ENCODE results near the gene EPM2A. TPM values are rescaled to one million over a fixed set of nuclear protein-coding genes. Genes with fewer than 3 reads are reported as not detected.
A peak's percentile ranks its signal among the peaks of the same experiment; 100 is the strongest.

The EPM2A gene
- total RNA-seq, 1 experiment from 2014 or later: 5.7 TPM

DNA sequence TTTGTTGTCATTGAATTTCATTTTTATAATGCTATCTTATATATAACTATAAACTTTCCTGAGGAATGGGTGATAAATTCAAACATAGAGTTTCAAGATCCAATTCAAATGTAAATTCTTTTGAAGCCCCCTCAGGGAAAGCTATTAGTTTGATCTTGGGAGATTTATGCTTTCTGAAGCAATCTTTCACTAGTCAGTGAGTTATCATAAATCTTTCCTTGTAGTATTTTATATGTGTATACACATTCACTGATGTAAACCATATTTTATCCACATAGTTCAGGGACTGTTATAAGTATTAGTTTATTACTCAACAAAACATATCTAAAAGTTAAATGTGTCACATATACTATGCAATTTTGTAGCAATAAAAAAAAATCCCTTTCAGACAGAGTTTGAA lies 2.9 kb upstream of the EPM2A start:
- CTCF ChIA-PET: no interaction called here
- TF ChIP-seq TCF7L2 (IDR thresholded peaks at IDR 0.05; ENCODE audit: low read depth, low read length) (no peak), POLR2AphosphoS5 (IDR thresholded peaks at IDR 0.05; ENCODE audit: low read depth, low read length) (no peak), SIN3A (IDR thresholded peaks at IDR 0.05; ENCODE audit: borderline replicate concordance, insufficient read depth, low read depth, low read length) (no peak)
- TF ChIP-seq, protein P1, sequence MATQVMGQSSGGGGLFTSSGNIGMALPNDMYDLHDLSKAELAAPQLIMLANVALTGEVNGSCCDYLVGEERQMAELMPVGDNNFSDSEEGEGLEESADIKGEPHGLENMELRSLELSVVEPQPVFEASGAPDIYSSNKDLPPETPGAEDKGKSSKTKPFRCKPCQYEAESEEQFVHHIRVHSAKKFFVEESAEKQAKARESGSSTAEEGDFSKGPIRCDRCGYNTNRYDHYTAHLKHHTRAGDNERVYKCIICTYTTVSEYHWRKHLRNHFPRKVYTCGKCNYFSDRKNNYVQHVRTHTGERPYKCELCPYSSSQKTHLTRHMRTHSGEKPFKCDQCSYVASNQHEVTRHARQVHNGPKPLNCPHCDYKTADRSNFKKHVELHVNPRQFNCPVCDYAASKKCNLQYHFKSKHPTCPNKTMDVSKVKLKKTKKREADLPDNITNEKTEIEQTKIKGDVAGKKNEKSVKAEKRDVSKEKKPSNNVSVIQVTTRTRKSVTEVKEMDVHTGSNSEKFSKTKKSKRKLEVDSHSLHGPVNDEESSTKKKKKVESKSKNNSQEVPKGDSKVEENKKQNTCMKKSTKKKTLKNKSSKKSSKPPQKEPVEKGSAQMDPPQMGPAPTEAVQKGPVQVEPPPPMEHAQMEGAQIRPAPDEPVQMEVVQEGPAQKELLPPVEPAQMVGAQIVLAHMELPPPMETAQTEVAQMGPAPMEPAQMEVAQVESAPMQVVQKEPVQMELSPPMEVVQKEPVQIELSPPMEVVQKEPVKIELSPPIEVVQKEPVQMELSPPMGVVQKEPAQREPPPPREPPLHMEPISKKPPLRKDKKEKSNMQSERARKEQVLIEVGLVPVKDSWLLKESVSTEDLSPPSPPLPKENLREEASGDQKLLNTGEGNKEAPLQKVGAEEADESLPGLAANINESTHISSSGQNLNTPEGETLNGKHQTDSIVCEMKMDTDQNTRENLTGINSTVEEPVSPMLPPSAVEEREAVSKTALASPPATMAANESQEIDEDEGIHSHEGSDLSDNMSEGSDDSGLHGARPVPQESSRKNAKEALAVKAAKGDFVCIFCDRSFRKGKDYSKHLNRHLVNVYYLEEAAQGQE (IDR thresholded peaks at IDR 0.05; ENCODE audit: insufficient read depth in 1 of 2, low read depth in 2 of 2, low read length in 1 of 2): no peak
- TF ChIP-seq, protein P2, sequence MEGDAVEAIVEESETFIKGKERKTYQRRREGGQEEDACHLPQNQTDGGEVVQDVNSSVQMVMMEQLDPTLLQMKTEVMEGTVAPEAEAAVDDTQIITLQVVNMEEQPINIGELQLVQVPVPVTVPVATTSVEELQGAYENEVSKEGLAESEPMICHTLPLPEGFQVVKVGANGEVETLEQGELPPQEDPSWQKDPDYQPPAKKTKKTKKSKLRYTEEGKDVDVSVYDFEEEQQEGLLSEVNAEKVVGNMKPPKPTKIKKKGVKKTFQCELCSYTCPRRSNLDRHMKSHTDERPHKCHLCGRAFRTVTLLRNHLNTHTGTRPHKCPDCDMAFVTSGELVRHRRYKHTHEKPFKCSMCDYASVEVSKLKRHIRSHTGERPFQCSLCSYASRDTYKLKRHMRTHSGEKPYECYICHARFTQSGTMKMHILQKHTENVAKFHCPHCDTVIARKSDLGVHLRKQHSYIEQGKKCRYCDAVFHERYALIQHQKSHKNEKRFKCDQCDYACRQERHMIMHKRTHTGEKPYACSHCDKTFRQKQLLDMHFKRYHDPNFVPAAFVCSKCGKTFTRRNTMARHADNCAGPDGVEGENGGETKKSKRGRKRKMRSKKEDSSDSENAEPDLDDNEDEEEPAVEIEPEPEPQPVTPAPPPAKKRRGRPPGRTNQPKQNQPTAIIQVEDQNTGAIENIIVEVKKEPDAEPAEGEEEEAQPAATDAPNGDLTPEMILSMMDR (IDR thresholded peaks at IDR 0.05): no peak
- BruUV-seq (replicated peaks): no TSS peak
- DNase-seq (ENCODE audit: low read depth, low spot score) (no peak), ATAC-seq (no peak)
- Histone ChIP-seq H3K36me3 (ENCODE audit: control insufficient read depth, insufficient read depth, low read length) (no peaks in the 10 kb centered on the region; the same call in 1 of the 2 replicates), H3K4me1 (ENCODE audit: control insufficient read depth, insufficient read depth, low read length) (peaks cover 17% of the 10 kb centered on the region), H3K27ac (ENCODE audit: low read length) (no peak overlapping the region), H3K4me3 (ENCODE audit: low read depth in 2 of 2, low read length in 2 of 2) (no peak overlapping the region), H3K9me3 (ENCODE audit: control insufficient read depth, insufficient read depth, low read depth, low read length) (no peaks in the 10 kb centered on the region), H3K27me3 (ENCODE audit: control insufficient read depth, insufficient read depth, low read length) (no peaks in the 10 kb centered on the region)
- POLR2A ChIA-PET: no interaction called here
- intact Hi-C loops (cut with micrococcal nuclease; ENCODE audit: unreplicated experiment) (loop anchor here (10.0 kb wide), 1 partner anchor 147 kb away; no protein-coding TSS in a partner anchor), in situ Hi-C loops (cut with HindIII; ENCODE audit: low pct_unique_long_range_greater_than_20kb, low sequenced_read_pairs) (no loop called here)

DNA sequence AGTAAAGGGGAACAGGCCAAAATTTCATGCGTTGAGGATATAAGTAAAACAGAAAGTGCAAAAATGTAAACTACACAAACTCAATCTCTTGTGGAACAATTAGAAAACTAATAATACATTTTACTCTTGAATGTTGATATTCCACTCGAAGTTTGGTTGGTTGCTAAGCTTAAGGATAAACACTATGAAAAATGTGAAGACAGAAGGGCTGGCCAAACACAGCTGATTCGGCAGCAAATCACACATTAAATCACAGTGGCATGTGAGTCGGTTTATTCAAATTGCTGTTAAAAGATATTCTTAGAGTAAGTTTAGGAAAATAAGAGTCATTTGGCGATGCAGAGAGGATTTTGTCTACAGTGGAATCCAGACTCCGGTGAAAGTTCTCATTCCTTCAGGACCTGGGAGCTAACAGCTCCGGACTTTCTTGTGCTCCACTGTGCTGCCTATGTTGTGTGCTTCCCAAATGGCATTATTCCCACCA lies 1.4 kb upstream of the EPM2A start:
- intact Hi-C loops (cut with micrococcal nuclease; ENCODE audit: unreplicated experiment) (loop anchor here (10.0 kb wide), 1 partner anchor 148 kb away; no protein-coding TSS in a partner anchor), in situ Hi-C loops (cut with HindIII; ENCODE audit: low pct_unique_long_range_greater_than_20kb, low sequenced_read_pairs) (no loop called here)
- no peak for TF ChIP-seq TCF7L2 (IDR thresholded peaks at IDR 0.05; ENCODE audit: low read depth, low read length)
- TF ChIP-seq, protein P1 (IDR thresholded peaks at IDR 0.05; ENCODE audit: insufficient read depth in 1 of 2, low read depth in 2 of 2, low read length in 1 of 2): no peak
- POLR2A ChIA-PET: no interaction called here
- H3K27me3 ChIP-seq (ENCODE audit: control insufficient read depth, insufficient read depth, low read length): no peaks in the 10 kb centered on the region
- peak overlapping the region; percentile 99; the same call in 1 of the 2 replicates for H3K27ac ChIP-seq (ENCODE audit: low read length)
- no peak for ATAC-seq
- H3K36me3 ChIP-seq (ENCODE audit: control insufficient read depth, insufficient read depth, low read length): no peaks in the 10 kb centered on the region; the same call in 1 of the 2 replicates
- peaks cover 17% of the 10 kb centered on the region for H3K4me1 ChIP-seq (ENCODE audit: control insufficient read depth, insufficient read depth, low read length)
- no peaks in the 10 kb centered on the region for H3K9me3 ChIP-seq (ENCODE audit: control insufficient read depth, insufficient read depth, low read depth, low read length)
- H3K4me3 ChIP-seq (ENCODE audit: low read depth in 2 of 2, low read length in 2 of 2): no peak overlapping the region
- BruUV-seq (replicated peaks): no TSS peak
- CTCF ChIA-PET: no interaction called here
- DNase-seq (ENCODE audit: low read depth, low spot score): no peak
